ENCODE data around the gene TTC16.

The TTC16 gene

DNA sequence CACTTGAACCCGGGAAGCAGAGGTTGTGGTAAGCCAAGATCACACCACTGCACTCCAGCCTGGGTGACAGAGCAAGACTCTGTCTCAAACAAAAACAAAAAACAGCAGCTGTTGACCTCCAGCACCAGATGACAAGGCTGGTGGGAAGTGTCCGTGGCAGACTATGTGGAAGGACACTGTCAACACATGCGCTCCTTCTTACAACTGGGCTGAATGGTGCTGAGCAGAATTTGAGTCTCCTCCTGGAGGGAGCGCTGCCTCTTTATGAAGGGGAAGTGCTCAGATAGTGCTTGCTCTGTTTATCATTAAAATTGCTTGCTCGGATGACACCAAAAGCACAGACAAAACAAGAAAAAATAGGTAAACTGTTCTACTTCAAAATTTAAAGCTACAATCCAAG is 18.3 kb upstream of the TTC16 start:
- DNase-seq (ENCODE audit: low read depth): no peak

DNA sequence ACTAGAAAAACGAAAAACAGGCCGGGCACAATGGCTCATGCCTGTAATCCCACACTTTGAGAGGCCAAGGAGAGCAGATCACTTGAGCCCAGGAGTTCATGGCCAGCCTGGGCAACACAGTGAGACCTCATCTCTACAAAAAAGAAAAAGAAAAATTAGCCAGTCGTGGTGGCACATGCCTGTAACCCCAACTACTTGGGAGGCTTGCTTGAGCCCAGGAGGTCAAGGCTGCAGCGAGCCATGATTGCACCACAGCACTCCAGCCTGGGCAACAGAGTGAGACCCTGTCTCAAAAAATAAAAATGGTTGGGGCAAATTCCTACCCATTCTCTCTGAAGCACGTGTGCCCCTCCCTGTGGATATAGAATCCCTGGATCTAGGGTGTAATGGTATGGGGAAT is 17.5 kb upstream of the TTC16 start:
- DNase-seq (ENCODE audit: low read depth): no peak

DNA sequence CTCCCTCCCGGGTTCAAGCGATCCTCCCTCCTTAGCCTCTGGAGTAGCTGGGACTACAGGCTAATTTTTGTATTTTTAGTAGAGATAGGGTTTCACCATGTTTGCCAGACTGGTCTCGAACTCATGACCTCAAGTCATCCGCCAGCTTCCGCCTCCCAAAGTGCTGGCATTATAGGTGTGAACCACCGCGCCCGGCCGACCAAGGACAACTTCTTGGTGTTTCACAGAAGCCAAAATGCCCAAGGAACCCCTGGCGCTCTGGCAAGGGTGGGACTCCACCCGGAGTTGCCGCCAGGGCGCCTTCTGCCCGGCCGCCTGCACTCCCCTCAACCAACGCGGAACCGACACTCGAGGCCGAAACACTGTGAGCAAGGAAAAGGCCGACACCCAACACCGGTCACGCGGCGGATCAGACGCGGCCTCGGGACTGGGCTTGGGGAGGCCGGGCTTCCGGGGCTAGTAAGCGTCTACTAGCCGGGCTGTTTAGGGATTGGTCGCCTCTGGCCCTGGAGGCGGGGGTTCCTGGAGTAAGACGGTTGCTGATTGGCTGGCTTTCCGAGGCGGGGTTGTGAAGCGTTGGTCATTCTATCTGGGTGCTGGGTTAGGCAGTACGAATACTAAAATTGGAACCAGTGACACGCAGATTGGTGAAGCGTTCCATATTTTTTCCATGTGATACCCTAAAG is 16.8 kb upstream of the TTC16 start:
- DNase-seq (ENCODE audit: low read depth): no peak

DNA sequence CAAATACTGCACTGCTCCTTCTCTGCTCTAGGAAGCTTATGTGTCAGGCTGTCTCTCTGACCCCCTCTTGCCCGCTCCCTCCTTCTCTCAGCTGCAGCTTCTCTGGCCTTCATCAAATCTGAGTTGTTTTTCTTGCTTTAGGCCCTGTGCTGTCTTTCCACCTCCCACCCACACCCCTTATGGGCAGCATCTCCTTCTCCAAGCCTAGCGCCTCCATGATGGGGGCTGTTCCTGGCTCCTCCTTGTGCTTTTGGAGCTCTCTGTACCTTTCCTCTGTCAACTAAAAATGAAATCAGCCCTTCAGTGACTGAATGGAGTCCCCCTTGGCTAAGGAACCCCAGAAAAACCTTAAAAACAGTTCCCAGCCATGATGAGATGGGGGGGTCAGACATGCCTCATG is 15.7 kb upstream of the TTC16 start:
- no peak for DNase-seq (ENCODE audit: low read depth)

DNA sequence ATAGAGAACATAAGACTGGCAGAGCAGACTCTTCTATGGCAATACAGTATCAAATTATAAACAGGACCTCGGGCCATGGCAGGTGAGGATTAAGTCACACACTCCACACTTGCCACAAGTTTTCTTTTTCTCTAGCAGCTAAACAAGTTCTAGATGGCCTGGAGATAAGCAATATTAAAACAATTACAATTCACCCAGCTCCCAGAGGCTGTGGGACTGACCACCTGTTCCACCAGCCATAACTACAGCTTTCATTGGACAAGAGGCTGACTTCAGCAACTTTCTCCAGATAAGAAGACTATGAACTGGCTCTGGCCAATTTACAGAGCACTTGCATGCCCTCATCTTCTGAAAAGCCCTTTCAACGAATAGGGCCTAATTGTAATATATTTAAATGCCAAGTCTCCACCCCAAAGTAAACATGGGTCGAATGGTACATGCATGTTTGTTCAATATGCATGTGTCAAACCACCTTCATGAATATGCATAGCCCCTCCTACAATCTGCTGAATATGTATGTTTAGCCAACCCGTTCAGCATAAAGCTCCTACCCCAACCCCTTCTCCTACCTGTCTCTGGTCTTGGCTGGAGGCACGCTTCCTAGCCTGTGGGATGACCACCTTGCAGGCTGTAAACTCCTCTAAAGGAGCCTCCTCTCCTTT is 15.2 kb upstream of the TTC16 start:
- no peak for DNase-seq (ENCODE audit: low read depth)

DNA sequence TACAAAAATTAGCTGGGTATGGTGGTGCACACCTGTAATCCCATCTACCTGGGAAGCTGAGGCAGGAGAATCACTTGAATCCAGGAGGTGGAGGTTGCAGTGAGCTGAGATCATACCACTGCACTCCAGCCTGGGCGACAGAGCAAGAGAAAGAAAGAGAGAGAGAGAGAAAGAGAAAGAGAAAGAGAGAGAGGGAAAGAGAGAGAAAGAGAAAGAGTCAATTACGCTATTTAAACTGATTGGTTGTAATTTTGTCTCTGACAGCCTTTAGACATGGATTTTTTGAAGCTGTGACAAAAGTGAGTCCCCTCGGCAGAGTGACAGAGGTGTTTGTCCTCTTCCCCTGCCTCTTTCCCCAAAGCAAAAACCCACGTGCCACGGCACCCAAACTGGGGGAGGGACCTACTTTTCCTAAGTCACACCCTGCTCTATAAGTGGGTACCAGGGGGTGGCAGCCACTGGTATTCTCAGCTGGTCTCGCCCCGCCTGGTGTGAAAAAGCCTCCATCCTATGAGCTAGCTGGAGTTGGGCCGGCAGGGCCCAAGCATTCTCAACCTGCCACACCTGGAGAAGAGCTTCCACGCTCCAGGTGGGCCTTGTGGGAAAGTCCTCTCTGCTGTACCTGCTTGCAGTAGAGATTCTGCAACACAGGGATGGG is 12.5 kb upstream of the TTC16 start:
- DNase-seq (ENCODE audit: low read depth): no peak

DNA sequence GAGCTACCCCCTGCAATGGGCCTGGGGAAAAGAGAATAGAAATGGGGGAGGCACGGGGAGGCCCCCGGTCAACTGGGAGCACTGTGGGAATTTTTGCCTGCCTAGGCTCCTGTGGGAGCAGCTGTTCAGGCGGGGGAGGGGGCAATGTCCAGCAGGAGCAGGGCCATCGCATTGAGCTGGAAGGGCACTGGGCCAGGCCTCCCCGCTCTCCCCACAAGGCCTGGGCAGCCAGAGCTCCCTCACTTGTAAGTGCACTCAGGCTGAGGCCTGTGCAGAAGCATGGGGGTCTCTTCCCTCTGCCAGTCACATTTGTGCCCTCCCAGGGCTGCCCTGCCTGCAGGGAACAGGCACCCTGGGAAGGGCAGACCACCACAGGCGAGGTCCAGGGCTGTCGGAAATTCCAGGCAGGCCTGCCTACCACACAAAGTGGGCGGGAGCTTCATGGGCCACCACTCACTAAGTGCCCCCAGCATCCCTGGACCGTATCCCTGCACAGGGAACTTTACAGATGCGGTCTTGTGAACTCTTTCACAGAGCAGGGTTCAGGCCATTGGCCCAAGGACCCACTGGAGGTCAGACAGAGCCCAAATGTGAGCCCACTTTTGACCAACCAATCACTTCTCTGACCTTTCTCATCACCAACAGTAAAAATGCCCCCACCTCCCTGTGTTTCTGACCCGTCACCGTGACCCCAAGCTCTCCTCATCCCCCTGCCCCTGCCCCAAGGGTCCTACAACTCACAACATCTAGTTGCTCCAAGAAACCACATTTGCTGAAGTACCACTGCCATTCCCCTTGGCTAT is 10.1 kb upstream of the TTC16 start:
- no peak for DNase-seq (ENCODE audit: low read depth)

DNA sequence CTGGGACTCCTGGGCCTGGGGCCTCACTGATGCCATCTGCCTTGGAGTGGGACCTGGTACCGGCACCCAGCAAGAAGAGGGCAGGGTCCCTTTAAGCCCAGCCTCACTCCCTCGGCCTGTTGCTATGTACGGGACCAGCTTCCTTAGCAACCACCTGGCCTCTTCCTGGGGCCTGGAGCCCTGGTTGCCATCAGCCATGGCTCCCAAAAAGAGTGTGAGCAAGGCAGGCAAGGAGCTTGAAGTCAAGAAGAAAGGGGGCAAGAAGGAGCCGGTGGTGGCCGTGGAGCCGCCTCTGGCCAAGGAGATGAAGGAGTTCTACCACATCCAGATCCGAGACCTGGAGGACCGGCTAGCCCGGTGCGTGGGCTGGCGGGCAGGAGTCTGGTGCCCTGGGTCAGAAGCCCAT is 9.0 kb upstream of the TTC16 start, which contains the start of gene CFAP157:
TSS of gene CFAP157 (plus strand) at position 153 of the 406 bp plus-strand sequence. CDS start at position 197, 44 bp downstream.
- DNase-seq (ENCODE audit: low read depth): no peak

DNA sequence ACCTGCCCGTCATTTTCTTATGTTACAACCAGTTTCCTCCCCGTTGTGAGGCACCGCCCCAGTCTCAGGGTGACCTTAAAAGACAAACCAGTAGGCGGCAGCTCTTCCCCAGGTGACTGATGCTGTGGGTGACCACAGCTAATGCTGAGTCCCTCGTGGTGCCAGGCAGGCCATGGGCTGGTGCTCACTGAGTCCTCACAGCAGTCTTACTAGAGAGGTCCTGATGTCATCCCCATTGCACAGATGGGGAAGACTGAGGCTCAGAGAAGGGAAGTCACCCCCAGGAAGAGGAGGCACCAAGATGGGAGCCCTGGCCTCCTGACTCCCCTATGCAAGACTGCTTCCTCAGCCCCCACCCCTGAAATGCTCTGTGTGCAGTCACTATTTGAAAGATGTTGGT is 8.1 kb upstream of the TTC16 start:
- DNase-seq (ENCODE audit: low read depth): no peak

DNA sequence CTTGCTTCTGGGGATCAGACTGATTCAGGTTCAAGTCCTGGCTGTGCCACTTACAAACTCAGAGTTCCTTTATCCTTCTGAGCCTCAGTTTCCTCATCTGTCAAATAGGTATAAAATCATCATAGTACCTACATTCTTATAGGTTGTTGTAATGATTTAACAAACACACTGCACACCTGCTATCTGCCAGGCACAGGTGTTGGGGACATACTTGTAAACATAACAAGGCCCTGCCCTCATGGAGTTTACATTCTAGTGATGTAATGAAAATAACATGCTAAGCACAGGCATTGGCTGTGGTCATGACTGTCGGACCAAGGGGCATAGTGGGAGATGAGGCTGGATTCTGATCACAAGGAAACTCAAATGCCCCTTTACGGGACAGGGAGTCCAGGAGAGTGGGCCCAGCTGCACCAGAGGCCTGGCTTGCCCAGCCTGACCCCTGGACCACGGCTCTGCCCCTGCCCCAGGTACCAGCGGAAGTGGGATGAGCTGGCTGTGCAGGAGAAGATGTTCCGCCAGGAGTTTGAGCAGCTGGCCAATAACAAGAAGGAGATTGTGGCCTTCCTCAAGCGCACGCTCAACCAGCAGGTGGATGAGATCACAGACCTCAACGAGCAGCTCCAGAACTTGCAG is 6.8 kb upstream of the TTC16 start:
- no peak for DNase-seq (ENCODE audit: low read depth)

DNA sequence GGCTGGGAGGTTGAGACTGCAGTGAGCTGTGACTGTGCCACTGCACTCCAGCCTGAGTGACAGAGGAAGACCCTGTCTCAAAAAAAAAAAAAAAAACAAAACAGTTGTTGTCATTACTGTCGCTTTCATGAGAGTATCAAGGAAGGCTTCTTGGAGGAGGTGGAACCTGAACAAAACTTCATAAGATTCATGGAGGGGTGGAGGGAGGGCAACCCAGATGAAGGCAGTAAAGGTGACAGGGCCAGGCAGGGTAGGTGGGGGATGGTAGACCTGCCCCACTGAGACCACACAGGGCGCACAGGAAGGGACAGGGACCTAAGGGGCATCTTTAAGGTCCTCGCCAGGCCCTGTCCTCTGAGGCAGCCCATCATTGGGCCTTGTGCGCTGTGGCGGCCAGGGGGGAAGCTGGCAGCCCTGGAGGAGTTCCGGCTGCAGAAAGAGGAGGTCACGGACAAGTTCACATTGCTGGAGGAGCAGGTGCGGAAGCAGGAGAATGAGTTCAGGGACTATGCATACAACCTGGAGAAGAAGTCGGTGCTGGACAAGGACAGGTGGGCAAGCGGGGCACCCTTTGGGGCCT is 5.6 kb upstream of the TTC16 start:
- DNase-seq (ENCODE audit: low read depth): no peak

DNA sequence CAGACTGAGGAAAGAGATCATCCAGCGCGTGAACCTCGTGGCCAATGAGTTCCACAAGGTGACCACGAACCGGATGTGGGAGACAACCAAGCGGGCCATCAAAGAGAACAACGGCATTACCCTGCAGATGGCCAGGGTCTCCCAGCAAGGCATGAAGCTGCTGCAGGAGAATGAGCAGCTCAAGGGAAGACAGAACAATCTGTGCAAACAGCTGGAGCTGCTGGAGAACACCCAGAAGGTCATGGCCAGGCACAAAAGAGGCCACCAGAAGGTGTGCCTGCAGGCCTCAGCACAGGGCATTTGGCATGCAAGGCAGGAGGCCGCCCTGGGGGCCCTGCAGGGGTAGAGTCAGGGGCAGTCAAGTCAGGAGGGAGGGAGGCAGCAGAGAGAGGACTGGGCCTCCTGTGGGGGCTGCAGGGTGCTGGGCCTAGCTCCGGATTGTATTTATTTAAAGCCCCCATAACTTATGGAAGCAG is 4.6 kb upstream of the TTC16 start:
- DNase-seq (ENCODE audit: low read depth): peak; percentile 90

DNA sequence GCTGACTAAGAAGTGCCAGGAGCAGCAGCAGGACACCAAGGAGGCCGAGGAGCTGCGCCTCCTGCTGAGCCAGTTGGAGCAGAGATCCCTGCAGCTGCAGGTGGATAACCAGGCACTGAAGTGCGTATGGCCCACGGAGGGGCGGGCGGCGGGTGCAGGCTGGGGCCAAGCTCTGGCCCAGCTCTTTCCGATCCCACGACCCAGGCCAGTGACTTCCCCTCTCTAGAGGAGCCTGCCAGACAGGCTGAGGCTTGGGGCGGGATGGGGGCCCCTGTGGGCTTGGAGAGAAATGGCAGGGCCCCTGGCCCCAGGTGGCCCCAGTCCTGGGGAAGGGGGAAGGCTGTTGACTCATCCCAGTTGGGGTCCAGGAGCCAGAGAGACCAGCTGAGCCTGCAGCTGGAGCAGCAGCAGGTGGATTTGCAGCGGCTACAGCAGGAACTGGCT is 4.0 kb upstream of the TTC16 start:
- DNase-seq (ENCODE audit: low read depth): no peak

DNA sequence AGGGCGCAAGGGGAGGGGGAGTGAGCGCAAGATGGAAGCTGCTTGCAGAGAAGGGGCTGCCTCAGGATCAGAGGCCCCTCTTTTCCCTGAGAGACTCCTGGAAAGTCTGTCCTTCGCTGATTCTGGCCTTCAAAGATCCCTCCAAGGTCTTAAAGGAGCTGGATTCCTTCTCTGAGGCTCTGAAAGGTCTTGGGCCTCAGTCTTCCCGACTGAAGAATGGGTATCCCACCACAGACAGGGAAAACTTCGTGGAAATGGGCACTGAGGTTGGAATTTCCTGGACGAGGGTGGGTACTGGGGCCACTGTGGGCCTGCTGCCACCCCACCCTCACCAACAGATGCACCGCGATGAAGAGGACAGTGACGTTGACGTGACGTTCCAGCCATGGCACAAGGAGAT is 3.5 kb upstream of the TTC16 start:
- DNase-seq (ENCODE audit: low read depth): no peak

DNA sequence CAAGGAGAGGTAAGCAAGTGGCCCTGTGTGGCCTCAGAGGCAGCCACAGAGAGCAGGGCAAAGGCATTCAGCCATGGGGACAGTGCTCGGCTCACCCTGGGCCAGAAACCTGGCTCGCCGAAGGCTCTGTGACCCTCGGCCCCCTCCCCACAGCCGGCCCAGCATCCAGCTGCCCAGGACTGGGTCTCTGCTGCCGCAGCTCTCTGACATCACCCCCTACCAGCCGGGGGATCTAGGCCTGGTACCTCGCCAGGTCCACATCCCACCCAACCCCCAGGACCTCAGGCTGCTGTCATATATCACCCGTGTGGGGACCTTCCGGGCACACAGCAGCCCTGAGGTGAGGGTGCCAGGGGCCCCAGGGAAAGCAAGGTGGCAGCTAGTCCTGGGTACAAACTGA is 3.0 kb upstream of the TTC16 start:
- DNase-seq (ENCODE audit: low read depth): no peak

DNA sequence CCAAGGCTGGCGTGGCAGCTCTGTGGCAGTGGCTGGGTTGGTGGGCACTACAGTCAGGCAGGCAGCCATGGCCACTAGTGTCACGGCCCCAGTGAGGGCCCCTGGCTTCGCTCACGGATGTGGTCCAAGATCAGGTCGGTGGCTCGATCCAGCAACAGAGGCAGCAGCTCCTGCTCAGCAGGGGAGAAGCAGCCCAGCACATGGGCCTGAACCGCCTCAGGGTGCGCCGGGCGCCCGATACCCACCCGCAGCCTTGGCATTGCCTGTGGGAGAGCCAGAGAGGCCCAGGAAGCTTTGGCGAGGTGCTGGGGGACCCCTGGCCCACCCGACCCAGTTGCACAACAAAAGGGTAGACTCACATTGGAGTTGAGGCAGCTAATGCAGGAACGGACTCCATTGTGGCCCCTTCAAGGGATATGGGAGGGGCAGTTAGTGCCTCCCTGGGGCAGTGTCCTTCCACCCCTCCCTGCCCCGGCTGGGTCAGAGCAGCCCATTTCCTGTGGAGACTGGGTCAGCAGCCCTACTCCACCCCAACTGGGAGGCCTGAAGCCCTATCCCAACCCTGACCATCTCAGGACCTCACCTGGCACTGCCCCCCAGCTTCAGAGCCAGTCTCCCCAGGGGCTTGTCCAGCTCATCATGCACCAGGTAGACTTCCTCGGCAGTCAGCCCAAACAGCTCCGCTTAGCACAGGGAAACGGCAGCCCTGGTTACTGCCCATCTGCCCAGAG is 1.7 kb upstream of the TTC16 start:
- DNase-seq (ENCODE audit: low read depth): no peak

DNA sequence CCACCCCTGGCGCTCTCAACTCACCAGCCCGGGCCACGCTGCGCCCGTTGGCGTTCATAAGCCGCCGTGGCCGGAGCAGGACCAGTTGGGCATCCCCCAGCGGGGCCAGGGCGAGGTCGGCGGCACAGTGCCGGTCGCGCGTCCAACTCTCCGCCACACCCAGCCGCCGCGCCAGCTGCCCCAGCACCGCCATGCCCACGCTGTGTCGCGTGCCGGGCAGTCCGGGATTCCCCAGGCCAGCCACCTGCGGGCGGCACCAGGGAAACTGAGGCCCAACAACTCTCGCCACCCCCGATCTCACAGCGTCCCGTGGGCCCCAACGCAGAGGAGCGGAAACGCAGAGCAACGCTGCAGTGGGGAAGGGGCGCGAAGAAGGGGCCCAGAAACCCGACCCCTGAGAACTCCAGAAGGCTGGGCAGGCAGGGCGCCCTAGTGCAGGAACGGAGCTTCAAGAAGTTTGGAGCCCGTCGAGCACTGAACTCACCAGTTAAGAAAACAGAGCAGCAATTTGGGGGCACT is 869 bp upstream of the TTC16 start:
- no peak for DNase-seq (ENCODE audit: low read depth)

DNA sequence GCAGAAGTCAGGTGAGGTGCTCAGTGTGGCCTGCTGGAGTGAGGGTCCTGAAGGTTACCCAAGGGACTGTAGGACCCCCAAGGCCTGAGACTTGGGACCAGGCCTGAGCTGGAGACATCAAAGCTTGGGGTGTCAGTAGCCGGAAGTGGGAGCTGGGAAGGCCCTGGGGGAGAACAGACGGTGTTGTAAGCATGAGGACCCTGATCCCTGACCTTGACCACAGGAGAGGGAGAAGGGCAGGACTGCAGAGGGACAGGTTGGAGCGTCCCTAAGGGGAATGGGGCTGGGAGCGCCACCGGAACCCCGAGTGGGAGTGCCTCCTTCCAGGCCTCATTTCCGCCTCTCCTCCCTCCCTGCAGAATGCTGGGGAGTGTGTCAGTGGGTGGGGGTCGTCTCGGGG is 533 bp downstream of the TTC16 start:
- no peak for DNase-seq (ENCODE audit: low read depth)

DNA sequence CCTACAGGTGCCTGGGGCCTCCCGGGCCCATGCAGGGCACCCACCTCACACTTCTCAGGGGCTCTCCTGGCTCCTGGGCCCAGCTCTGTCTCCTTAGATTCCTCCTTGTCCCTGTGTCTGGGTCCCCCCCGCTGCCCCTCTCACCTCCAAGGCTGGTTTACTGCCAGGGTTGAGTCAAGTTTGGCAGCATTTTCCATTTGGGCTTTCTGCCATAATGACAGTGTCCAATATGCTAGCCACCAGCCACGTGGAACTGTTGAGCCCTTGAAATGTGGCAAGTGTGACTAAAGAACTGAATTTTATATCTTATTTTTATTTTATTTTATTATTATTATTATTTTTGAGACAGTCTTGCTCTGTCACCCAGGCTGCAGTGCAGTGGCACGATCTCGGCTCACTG is 1.9 kb downstream of the TTC16 start:
- DNase-seq (ENCODE audit: low read depth): no peak

DNA sequence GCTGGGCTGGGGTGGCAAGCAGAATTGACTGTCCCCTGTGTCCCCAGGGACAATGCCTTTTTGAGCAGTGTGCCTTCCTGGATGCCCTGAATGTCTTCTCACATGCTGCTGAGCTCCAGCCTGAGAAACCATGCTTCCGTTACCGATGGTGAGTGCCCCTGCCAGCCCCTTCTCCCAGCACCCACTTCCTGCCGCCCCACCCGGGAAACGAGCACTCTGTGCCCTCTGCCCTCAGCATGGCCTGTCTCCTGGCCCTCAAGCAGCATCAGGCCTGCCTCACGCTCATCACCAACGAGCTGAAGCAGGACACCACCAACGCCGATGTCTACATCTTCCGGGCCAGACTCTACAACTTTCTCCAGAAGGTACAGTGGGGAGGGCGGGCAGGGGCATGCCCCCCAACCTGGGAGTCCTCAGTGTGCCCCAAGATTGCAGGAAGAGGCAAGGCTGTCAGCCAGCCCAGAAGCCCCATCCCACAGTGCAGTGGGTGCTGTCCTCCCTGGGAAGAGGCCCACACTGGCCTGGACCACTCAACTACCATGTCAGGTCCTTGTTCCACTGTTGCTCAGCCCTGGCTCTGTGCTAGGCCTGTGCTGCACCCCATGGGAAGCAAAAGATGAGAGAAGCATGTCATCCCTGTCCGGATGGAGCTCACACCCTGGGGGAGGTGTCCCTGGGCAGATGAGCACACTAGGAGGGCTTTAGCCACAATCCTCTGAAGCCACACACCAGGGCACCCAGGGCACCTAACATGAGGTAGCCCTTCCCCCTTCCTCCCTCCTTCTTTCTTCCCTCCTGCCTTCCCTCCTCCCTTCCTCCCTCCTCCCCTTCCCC is 4.4 kb downstream of the TTC16 start:
- DNase-seq (ENCODE audit: low read depth): no peak
